HG02759 (cell line): ENCODE data around the gene PGM2.
"Not testable (repeated sequence)": the region's sequence is repeated elsewhere in the genome, so short reads cannot be mapped to it uniquely, and the experiment has no call there.

Experiments used
- ATAC-seq: cut with Tn5 transposase; IDR thresholded peaks from one replicate; pipeline ENCODE4 v1.9.1; 2021; ENCODE audit warnings: mild to moderate bottlenecking, moderate library complexity; ENCODE audit not compliant: unreplicated experiment

The PGM2 gene

DNA sequence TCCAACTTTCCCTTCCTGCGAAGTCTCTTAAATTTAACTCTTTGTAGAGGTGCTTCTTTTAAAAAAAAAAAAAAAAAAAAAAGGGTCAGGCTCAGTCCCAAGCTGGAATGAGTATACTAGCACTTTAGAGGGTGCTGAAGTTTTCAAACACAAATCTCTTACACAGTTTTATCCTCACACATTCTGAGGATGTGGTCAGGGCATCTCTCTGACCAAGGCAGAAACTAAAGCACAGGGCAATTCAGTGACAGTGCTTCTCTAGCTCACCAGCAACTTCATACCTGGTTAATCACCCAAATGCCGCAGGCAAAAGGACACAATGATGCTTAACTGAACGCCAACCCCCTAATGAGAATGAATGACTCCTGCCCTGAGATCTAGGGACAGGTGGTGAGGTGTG lies 9.8 kb upstream of the PGM2 start:
- no peak for ATAC-seq

DNA sequence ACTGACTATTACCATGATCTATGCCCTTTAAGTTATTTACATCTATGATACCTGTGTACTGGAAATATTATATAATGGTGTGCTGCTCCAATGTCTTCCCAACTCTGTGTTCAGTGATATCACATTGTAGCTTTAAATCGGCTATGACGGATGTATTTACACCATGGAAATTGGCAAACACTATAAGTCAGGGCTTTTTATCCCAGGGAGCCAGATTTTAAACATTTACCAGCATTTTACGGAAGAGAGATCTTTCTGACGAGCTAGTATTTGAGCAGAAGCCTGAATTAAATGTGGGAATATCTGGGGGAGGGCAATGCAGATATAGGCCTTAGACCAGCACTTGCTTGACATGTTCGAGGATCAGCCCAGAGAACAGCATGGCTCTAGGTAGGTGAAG lies 7.7 kb upstream of the PGM2 start:
- ATAC-seq: no peak

DNA sequence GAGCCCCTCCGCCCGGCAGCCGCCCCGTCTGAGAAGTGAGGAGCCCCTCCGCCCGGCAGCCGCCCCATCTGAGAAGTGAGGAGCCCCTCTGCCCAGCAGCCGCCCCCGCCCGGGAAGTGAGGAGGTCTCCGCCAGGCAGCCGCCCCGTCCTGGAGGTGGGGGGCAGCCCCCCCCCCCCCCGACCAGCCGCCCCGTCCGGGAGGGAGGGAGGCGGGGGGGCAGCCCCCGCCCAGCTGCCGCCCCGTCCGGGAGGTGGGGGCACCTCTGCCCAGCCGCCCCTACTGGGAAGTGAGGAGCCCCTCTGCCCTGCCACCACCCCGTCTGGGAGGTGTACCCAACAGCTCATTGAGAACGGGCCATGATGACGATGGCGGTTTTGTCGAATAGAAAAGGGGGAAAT lies 6.0 kb upstream of the PGM2 start:
- not testable (repeated sequence) for ATAC-seq

DNA sequence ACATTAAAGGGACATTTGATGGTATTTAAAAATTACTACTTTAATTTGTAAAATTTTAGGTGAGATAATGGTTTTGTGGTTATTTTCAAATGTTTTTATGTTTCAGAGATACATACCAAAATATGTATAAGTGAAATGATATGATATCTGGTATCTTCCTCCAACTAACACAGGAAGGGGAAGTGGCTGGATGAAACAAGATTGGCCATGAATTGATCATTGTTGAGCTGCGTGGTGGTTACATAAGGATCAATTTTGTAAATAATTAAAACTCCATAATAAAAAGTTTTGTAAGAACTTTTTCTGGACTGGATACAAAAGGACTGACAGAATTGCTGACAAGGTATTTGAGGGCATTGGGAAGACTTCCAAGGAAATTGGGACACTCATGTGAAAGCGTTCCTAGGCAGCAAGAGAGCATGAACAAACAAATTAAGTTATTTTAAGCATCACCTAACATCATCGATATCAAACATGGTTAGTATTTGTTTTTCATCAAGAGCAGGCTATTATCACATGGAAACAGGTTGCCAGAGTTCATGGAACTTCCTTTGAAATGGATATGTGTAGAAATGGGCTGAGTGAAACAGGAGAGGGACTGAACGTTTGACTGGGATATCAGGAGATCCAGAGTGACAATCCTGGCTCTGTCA lies 4.4 kb upstream of the PGM2 start:
- no peak for ATAC-seq

DNA sequence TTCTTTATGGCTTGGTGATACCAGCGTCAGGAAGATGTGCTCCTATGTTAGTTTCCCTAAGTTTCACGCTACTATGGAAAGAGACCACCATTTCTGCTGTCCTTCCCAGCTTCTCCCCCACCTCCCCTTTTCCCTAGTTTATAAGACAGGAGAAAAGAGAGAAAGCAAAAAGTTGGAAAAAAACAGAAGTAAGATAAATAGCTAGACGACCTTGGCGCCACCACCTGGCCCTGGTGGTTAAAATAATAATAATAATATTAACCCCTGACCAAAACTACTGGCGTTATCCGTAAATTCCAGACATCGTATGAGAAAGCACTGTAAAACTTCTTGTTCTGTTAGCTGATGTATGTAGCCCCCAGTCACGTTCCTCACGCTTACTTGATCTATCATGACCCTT lies 985 bp upstream of the PGM2 start:
- not testable (repeated sequence) for ATAC-seq

DNA sequence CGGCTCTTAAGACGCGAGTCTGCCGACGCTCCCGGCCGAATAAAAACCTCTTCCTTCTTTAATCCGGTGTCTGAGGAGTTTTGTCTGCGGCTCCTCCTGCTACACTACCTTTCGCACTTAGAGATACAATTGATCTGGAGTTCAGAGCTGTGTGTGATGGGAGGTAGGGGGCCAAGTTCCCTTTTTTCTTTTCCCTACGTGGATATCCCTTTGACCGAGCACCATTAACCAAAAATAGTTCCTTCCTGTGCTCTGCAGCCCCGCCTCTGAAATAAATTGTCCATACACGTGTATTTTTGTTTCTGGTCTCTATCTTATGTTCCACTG lies 555 bp upstream of the PGM2 start:
- peak; percentile 5 for ATAC-seq

DNA sequence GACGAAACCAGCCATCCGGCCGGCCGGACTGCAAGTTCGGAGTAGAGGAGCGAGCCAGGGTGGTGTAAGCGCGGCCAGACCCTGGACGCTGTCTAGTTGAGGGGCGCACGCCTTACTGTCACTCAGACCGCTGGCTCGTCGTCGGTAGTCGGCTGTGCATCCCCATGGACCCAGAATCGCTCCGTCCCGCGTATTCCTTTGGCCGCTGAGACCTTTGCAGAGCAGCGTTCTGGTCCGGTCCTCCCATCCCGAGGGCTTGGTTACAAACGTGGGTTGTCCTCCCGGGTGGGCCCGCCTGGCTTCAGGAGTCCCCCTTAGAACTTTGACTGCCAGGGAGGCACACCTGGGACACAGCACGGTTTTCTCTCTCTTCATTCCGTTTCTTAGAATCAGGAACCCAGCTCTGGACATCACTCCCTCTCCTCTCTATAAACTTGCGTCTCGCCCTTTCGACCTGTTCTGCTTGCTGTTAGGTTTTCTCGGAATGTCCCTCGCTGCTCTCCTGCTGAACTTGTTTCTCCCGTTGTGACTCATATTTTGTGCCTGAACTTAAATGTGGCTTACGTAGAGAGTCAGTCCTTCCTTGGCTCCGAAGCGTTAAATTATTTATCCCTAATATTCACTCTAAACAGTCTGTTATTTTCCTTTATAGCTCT lies 672 bp downstream of the PGM2 start:
- peak; percentile 49 for ATAC-seq

DNA sequence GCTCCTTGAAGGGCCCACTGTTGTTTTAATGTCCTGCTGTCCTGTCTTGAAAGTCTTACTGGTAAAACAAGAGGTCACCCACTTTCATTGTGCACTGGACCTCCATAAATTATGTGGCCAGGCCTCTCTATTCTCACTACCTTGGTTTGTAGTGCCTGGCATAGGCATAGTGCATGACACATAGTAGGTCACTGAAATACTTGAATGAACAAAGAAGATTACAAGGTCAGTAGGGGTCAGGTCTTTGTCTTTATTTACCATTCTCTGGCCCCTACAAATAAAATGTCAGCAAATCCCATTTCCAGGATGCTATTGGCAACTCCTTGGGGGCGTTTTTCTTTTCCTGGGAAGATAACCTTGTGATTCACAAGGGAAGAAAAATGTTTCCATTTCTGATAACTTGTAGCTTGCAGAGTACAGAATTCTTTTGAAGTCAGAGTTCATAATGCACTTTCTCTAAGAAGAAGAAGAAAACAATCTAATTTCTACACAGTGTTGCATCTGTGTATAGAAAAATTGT lies 1.4 kb downstream of the PGM2 start:
- ATAC-seq: no peak

DNA sequence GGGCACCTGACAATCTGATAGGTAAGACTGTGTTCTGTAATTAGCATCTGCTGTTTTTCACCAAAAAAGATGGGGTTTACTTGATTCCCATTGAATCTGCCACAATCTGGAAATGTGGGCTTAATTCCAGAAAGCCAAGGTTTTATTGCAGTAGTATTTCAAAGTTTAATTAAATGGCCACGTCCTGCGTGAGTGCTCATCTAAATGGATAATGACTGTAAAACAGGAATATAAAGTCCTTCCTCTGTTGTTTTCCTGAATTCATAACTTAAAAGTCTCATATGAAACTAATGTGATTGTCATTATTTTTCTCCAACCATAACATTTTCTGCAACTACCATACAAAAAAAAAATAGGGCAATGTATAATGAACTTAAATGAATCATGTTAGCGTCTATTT lies 2.4 kb downstream of the PGM2 start:
- ATAC-seq: no peak

DNA sequence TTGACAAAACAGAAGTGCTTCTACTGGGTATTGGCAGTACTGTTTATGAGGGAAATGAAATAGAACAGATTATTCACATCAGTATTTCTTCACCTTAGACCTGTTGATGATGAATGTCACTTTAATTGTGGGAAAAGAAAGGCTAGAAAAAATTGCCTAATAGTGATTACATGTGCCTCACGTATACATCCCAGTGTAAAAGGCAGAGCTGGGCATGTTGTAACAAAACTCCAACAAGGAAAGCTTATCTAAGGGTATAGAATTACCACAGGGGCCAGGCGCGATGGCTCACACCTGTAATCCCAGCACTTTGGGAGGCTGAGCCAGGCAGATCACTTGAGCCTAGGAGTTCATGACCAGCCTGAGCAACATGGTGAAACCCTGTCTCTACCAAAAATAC lies 4.2 kb downstream of the PGM2 start:
- no peak for ATAC-seq

DNA sequence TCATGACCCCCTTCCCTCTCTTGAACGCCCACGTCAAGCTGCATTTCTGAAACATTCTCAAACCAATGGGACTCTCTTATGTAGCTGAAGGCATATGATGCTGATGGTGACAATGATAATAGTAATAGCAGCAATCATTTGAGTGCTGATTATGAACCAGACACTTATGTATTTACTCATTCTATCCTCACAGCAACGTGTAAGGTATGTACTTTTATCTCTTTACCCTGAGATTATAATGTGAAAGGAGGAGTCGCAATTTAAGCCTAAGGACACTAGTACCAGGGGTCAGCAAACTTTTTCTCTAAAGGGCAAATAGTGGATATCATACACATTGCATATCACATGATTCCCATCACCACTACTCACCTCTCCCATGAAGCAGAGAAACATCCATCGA lies 8.5 kb downstream of the PGM2 start:
- no peak for ATAC-seq

DNA sequence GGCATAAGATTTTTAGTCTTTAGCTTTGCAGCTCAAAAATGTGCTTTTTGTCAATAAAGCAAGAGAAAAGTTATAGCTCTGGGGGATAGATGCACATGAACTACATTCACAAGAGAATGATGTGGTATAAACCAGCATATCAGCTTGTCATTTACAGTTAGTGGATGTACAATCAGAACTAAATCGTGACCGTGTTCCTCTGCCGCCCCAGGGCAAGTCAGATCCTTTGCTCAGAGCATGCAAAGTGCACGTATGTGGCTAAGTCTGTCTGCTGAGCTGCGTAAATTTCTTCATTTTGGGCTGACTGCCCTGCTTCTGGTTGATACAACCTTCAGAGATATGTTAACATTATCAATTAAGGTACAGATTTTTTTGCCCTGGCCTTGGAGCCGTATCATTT lies 9.3 kb downstream of the PGM2 start:
- no peak for ATAC-seq

DNA sequence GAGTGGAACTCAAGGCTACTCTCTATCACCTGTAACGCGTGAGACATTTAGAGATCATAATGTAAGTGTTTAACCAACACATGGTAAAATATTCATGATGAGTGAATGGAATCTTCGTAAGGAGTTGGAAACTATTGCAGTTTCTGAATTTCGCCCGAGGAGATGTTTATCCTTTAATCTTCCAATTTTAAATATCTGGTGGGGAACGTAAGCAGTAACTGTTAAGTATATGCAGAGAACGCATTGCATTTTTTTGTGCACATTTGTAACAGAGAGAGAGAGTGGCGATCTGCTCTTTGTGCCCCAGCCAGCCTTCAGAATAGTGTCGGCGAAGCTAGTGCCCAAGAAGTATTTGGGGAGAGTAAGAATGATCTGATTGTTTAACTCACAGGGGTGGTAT lies 9.8 kb downstream of the PGM2 start:
- ATAC-seq: no peak

DNA sequence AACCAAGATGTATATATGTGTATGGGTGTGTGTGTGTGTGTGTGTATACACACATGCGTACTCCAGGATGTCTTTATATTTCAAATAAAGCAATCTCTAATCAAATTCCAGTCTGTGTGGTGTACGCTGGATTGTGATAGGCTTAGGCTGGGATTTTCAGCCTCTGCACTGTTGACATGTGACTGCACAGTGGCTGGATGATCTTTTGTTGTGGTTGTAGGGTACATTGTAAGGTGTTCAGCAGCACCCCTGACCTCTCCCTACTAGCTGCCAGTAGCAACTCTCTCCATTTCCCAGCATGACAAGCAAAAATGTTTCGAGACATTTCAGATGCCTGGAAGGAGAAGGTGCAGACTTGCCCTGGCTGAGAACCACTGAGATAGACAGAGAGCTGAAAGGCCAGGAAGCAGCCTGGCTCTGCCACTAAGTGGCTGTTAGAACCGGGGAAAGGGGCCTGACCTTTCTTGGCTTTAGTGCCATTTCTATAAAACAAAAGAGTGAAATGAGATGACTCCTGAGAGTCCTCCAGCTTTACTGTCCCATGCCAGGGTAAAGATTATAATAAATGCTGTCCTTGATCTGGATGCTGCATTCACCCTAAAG lies 10.5 kb downstream of the PGM2 start:
- ATAC-seq: no peak

DNA sequence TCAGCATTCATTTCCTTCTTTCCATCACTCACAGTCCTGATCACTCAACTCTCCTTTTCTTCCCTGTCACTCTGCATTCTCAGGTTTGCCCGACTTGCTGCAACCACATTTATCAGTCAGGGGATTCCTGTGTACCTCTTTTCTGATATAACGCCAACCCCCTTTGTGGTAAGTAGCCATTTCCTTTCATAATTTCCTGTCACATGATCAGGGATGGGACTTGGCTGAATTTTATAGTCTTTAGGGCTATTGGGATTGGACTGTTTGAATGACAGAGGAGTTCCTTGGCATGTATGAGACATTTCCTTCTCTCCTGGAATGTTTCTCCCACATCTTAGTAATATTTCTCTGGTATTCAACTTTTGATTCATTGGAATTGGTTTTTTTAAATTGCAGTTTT lies 11.0 kb downstream of the PGM2 start:
- ATAC-seq: no peak

DNA sequence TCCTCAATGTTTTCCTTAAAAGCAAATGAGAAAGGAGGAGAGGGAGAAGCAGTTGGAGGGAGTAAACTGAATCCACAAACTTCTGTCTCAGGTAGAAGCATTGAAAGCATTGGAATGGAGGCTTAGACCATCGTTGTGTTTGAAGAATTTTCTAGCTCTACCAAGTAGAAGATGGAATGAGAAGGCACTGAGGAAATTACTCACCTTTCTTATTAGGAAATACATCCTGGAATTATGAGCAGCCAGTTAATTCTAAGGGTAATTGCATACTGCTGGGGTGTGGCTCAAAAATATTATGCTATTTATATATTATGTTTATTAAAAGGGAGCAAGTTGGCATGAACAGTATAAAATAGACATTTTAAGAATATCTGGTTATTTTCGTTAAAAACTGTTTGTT lies 12.9 kb downstream of the PGM2 start:
- ATAC-seq: no peak

DNA sequence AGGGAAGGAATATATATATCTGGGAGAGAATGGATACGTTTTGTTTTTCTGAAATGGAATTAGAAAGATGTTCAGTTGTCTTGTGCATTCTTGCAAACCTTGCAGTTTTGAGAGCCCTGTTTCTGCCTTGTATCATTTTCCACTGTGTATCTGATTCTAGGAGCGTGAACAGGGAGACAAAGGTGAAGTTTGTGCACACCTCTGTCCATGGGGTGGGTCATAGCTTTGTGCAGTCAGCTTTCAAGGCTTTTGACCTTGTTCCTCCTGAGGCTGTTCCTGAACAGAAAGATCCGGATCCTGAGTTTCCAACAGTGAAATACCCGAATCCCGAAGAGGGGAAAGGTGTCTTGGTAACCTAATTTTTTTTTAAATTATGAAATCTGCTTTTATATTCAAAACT lies 17.7 kb downstream of the PGM2 start:
- no peak for ATAC-seq

DNA sequence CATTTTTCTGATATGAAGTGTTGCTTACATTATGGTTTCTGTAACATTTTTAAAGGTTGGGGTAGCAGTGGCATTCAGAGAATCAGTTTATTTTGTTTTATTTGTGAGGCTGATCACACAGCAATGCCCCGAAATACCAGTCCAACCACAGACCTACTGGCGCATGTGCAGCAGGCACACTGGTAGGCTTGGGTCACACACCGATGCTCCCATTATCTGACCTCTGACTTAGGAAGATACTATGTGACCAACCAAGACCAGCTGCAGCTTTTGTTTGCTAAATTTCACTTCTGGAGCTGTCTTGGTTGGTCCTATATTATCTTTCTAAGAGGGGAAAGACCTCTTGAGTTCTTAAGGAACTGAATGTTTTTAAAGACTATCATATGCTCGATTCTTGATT lies 18.7 kb downstream of the PGM2 start:
- no peak for ATAC-seq

DNA sequence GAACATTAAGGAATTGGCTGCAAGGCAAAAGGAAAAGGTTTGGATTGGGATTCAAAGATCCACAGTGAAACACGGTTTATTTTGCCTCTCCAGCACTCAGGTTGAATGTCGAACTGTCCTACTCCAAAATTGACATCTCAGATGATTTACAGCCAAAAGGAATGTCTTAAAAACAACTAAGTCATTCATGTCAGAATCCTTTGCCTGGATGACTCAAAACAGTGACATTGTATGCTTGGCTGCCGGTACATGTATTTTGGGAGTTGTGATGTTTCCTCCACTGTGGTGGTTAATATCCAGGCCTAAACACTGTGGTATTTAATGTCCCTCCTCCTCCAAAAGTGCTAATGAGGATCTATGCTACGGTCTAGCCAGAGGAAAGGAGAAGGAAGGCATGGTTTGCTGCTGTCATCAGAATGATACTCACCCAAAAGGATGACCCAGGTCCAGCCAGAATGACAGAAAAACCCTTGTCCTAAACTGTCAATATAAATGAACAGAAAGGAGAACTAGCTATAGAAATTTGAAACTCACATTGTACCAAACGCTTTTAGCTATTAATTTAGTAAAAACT lies 20.9 kb downstream of the PGM2 start:
- no peak for ATAC-seq

DNA sequence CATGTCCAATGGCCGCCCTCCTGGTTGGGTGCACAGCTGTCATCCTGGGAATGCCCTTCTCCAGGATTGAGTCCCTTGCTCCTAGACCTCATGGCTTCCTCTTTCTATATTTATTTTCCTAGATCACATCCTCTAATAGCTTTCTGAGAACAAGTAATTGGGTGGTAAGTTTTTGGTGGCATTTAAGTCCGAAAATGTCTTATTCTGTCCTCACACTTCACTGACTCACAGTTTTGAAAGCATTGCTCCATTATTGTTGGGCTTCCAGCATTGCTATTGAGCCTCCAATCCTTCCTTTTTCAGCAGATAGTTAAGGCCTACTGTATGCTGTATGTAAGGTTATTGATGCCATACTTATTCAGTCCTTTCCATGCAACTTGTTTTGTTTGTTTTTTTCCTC lies 25.9 kb downstream of the PGM2 start:
- ATAC-seq: no peak

DNA sequence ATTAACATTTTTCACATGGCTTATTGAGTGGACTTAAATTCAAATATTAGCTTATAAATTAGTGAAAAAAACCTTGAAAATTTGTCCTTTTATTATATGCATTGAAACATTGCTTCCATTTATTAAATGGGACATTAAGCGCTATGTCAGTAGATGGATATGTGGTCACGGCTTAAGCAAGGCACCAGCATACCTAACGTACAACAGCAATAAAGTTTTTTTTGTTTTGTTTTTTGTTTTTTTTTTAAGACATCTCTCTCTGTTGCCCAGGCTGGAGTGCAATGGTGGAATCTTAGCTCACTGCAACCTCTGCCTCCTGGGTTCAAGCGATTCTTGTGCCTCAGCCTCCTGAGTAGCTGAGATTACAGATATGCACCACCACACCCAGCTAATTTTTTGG lies 31.6 kb downstream of the PGM2 start:
- ATAC-seq: no peak

DNA sequence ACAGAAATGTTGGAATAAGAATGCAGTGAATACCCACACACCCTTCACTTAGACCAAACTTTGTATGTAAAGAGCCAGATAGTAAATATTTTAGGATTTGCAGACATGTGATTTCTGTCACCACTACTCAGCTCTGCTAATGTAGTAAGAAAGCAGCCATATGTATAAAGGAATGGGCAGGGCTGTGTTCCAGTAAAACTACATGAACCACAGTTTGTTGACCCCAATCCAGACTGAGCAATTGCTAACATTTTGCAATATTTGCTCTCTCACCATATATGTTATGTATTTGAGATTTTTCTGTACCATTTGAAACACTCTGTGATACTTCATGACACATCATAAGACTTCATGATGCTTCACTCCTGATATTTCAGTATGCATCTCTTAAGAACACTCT lies 32.4 kb downstream of the PGM2 start:
- no peak for ATAC-seq
